DMS53 treated with DMSO at 0.1 percent for 48 hours (cell line): ENCODE measurements around the gene GADD45G.

Experiments used
- DNase-seq: peaks from one replicate; lab custom pipeline; 2025; ENCODE audit not compliant: unreplicated experiment; lab: John Stamatoyannopoulos, UW

GADD45G gene

DNA sequence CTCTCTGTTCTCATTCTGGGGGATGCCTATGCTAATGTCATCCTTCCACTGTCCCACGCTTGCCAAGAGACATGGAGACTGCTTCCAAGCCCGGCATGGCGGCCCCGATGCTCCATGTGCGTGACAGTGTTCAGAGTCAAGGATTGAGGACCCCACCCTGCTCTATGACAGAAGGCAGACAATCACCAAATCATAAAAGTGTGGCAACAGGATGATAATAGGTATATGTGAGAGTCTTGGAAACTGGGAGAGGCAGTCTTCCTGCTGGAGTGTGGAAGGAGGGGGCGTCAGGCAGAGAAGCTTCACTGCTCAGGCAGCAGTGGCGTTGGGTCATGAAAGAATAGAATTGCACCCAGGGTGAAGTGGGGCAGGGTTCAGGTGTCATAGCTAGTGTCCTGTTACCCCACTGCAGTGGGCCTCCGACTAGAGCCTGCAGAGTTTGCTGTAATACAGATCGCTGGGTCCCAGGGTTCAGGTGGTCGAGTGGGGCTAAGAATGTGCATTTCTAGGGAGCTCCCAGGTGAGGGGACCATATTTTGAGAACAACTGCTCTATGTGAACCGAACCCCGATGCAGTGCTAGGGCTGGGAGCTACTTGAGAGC lies 12.5 kb upstream of the GADD45G start:
- DNase-seq, result no peak

DNA sequence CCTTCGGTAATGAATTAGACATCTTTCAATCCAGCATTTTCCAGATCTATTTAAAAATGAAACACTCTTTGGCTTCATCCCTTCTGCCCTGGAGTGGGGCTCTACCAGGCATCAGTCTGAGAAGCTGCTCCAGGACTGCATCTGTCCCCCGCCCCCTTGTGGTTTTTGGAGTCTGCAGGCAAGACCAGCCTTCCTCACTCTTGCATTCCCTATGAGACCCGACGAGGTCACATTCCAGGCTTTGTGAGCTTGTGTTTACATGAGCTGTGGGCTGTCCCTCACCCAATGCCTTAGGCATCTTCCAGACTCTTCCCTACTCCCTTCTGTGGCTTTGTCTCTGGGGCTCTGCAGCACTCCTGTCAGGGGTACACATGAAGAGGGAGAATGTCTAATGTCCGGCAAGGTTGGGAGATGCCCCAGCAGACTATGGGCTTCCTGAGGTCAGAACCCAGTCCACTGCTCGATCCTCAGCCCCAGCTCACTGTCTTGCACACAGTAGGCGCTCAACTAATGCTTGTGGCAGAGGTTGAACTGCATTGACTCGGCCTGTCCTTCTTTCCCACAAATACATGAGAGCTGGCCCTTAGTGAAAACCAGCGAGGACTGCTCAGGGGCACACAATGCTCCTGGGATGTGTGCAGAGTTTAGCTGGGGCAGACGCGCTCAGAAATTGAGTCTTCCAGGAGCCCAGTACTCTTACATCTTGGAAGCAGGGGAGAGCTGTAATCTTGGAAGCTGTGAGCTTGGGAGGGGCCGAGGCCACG lies 11.7 kb upstream of the GADD45G start:
- DNase-seq, result no peak

DNA sequence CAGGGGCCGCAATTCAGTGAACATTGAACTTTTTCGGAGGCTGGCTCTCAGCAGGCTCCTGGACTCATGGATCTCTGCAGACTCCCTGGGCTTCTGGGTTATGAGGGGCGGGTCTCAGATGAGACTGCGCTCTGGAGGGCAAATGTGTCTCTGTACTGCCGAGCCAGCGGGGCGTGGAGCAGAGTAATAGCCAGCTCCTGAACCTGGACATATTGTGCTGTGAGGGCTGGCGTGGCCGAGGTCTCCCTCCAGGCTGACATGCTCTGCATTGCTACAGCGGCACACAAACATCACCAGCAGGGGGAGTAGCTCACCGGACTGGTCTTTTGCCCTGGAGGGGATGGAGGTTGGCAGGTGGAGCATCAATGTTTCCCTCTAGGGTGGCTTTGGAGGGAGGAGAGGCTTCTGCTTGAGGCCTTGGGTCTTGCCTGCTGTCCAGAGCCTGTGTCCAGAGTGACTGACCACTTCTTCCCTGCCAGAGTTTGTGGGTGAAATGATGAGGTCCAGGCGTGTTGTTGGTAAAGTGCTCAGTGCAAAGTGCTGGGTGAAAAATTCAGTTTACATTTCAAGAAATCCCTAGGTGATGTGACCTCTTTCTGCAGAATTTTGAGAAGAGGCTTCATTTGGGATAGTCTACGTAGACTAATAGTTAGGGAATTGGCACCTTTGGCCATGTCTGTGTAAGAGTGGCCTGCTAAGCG lies 10.9 kb upstream of the GADD45G start:
- DNase-seq, result peak; percentile 40

GRCh38 chr9:89594811-89595550 lies 9.8 kb upstream of the GADD45G start:
- no peak for DNase-seq

DNA sequence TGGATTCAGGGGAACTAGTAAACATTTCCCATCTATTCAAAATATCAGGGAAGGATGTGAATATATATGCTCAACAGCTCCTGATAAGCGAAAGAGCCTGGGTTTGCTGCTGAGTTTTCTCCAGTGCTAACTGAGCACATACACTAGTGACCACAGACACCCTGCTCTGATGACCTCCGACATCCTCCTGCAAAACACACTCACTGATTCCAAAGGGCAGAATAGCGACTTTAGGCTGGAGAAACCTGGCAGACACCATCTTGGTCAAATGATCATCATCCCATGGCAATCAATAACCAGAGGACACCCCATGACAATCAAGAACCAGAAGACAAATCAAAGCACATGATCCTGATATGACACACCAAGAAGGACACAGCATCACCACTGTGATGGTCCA lies 9.2 kb upstream of the GADD45G start:
- DNase-seq, result no peak

GRCh38 chr9:89596937-89597555 lies 7.8 kb upstream of the GADD45G start:
- no peak for DNase-seq

GRCh38 chr9:89597711-89598362 lies 7.0 kb upstream of the GADD45G start:
- DNase-seq, result peak; percentile 56

GRCh38 chr9:89598363-89598713 lies 6.5 kb upstream of the GADD45G start:
- no peak for DNase-seq

- DNase-seq, result peak; percentile 58
These were observed 5.9 kb upstream of the GADD45G start for GRCh38 chr9:89598926-89599325.

GRCh38 chr9:89600831-89601230 lies 4.0 kb upstream of the GADD45G start:
- DNase-seq, result no peak

DNA sequence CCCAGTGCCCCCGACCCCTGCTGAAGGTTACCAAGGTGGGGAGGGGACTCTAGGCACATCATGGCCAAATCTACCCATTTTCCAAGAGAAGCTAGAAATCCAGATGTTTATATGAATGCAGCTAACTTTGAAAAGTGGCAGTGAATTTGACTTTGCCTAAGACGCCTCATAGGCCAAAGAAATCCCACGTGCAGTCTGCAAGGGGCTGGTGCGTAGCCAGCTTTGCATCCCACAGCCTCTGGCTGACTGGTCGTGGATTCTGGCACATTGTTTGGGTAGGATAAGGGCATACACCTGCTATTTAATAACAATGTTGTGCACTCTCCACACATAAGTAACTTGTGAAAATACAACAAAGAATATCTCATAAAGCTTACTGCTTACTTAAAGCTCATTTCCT lies 3.5 kb upstream of the GADD45G start:
- DNase-seq, result no peak

DNA sequence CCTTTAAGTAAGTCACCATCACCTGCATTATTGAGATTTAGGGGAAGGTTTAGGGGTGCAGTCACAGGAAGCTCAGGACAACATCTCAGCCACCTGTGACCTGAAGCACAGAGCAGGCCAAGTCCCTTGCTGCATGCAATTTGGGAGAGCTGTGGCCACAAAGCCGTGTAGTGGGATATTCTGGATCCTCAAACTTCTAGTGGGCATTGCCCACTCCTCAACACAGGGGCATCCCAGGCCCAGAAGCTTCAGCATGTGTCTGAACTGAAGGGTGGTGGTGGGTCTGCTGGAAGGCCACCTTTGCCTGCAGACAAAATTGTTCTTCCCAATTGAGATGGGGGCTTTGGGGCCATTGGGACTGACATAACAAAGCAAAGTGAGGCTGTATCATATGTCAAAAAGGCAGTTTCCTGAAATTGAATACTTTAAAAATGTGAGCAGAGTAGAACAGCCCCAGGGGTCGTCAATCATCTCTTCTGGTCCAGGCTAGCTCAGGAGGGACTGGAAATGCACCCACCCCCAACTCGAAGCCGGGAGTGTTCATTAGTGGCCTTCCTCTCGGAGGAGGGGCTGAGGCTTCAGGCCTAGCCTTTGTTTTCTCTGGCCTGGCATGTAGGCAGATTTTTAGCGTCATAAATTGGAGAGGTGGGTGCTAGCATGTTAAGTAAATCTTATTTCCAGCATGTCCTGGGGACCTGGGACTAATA lies 2.8 kb upstream of the GADD45G start:
- no peak for DNase-seq

GRCh38 chr9:89602978-89603766 lies 1.6 kb upstream of the GADD45G start:
- peak; percentile 91 for DNase-seq

DNA sequence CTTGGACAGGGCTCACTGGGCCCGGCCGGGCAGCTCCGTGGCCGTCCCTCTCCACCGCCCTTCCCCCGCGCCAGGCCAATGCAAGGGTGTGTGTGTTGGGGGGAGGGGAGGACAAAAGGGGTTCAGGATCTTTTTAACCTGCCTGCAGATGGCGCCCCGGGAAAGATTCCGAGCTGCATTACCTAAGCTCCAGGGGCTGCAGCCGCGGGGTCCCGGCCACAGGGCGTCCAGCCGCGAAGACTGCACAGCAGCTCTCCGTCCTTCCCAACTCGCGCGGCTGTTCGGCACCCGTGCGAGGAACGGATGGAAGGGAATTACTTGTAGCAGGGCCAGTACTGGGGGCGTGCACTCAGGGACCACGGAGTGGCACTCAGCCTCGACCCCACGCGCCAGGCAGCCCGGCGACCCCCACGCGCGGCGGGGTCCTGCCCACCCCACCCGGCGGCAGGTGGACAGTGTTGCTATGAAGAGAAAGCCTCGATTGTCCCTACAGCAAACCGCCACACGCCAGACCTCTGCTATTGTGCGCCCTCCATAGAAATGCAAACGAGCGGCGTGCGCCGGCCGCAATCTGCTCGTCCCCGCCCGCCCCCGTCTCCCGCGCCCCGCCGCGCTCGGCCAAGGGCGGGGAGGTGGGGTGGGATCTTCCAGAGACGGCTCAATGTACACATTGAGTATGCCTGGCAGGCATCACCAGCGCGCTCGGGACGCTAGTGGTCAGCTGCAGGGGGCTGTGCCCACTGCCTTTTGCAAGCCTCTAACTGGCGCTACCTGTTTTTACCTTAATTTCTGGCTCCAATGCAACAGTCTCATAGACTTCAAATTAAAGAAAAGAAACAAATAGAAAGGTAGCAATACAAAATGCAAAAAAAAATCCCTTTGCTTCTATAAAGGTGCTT lies 796 bp upstream of the GADD45G start:
- DNase-seq, result peak; percentile 75

DNA sequence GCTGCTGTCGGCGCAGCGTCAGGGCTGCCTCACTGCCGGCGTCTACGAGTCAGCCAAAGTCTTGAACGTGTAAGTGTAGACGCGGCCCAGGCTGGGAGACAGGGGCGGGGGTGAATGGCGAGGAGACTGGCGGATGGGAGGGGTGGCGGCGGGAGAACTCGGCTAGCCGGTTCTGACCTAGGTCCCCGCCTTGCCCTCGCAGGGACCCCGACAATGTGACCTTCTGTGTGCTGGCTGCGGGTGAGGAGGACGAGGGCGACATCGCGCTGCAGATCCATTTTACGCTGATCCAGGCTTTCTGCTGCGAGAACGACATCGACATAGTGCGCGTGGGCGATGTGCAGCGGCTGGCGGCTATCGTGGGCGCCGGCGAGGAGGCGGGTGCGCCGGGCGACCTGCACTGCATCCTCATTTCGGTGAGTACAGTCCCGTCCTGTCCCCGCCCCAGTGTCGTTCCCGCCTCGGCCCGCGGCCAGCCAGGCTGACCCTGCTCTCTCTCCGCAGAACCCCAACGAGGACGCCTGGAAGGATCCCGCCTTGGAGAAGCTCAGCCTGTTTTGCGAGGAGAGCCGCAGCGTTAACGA lies 745 bp downstream of the GADD45G start:
- no peak for DNase-seq

GRCh38 chr9:89606049-89606623 lies 1.3 kb downstream of the GADD45G start:
- peak; percentile 37 for DNase-seq

DNA sequence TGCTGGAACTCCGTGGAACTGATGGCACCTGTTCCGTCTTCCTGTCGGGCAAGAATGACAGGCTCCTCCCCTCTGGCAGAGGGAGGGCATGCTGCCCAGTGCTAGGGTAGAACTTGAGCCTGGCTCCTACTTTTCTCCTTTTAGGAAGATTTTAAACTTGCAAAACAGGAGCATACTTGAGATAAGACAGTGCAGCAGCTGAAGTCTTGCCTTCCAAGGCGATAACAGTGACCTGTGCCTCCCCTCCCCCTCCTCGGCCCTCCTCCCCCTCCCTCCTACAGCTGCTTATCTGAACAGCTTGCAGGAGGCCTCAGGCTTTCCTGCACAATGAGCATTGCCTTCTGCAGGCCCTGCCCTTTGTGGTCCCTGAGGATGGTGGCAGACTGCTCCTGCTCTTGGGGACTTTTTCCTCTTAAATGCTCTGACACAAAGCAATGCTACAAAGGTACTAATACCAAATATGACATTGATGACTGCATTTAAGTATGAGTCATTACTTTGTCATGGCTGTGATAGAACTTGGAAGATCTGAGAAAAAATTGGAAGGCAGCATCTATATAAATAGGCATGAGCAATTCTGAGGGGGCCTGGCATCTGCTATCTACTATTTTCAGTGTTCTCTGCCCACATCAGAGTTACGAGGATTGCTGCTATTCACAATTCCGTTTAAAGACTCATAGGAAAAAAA lies 2.0 kb downstream of the GADD45G start:
- peak; percentile 56 for DNase-seq
